NOMO-1 (cell line): ENCODE results near the gene PRR20G.
"Not testable (repeated sequence)": the region's sequence is repeated elsewhere in the genome, so short reads cannot be mapped to it uniquely, and the experiment has no call there.

Source experiments
- DNase-seq, 2 experiments: peaks; one replicate each; lab custom pipeline; 2025; ENCODE audit not compliant: unreplicated experiment in 2 of 2; lab: John Stamatoyannopoulos, UW

Gene PRR20G

GRCh38 chr3:127304121-127304744 is 16.4 kb upstream of the PRR20G start:
- DNase-seq = no peak

- DNase-seq = peak; percentile 40 to 57
Observed at GRCh38 chr3:127299276-127299675, 11.4 kb upstream of the PRR20G start.

DNA sequence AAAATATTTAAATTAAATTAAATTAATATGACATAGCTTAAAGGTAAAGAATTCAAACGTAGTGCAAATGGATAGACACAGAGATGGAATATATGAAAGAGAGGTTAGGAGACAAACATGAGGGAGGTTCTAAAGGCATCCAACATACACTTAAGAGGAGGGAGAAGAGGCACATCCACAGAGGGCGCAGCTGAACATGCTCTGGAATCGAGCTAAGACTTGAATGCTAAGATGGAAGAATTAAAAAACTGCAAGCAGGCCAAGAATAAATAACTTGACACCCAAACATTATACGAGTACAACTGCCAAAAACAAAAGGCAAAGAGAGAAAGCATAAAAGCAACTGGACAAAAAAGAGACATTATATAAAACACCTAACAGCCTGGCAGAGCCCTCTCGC is 9.1 kb upstream of the PRR20G start:
- no peak for DNase-seq

- no peak for DNase-seq
Observed at GRCh38 chr3:127296166-127296565, 8.3 kb upstream of the PRR20G start.

GRCh38 chr3:127293650-127294049 is 5.8 kb upstream of the PRR20G start:
- not testable (repeated sequence) for DNase-seq

GRCh38 chr3:127291611-127292010 is 3.8 kb upstream of the PRR20G start:
- DNase-seq = no peak

DNA sequence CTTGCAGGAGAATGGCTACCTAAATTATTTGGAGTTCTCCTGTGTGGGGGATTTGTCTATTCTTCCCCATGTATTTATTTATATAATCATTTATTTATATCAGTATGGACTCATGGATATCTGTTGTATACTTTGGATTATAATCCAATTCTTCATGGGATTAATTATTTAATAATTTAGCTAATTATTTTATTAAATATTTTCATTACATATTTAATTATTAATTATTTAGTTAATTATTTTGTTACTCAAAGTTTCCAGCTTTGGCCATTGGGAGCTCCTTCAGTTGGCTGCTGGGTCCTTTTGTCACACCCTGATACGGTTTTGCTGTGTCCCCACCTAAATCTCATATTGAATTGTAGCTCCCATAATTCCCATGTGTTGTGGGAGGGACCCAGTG is 3.3 kb upstream of the PRR20G start:
- DNase-seq = no peak

- DNase-seq = peak; percentile 25 to 50
Observed at GRCh38 chr3:127289706-127290575, 2.1 kb upstream of the PRR20G start.

DNA sequence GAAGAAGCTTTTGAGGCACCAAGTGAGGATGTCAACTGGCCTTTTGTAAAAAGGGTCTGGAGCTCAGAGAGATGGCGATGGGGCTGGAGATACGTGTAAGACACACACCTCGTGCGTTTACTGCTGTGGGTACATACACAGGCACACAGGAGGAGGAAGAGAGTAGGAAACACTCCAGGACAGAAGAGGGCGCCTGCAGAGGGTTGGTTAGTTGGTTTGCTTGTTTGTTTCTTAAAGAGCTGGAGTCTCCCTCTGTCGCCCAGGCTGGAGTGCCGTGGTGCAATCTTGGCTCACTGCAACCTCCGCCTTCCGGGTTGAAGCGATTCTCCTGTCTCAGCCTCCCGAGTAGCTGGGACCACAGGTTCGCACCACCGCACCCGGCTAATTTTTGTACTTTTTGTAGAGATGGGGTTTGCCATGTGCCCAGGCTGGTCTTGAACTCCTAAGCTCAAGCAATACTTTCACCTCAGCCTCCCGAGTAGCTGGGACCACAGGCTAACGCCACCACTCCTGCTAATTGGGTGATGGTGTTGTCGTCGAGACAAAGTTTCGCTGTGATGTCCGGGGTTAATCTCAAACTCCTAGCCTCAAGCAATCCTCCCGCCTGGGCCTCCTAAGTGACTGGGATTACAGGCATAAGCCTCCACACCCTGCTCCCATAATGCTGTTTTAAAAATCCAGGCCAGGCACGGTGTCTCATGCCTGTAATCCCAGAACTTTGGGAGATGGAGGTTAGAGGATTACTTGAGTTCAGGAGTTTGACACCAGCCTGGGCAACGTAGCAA is 1.3 kb upstream of the PRR20G start:
- DNase-seq = peak in 1 of 2 experiments; percentile 50

DNA sequence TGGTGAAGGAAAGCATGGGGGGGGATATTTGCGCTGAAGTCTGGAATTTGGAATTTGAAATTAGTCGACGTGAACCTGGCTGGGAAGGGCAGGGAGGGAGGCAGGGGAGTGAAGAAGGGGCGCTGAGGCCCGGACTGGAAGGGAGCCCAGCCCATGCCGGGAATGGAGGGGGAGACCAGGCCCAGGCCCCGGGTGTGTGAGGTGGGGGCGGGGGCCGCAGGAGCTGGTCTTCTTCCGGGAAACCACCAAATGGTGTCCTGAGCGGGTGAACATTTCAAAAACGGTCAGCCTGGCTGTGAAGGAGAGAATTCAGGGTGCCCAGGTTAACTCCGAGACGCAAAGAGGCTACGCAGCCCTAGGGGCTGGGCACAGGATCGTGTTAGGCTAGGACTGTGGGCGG is 497 bp upstream of the PRR20G start:
- no peak for DNase-seq

GRCh38 chr3:127286571-127287140 is 1.2 kb downstream of the PRR20G start:
- DNase-seq = no peak

GRCh38 chr3:127284258-127284657 is 3.6 kb downstream of the PRR20G start:
- no peak for DNase-seq

GRCh38 chr3:127277561-127277960 is 10.3 kb downstream of the PRR20G start:
- DNase-seq = no peak

DNA sequence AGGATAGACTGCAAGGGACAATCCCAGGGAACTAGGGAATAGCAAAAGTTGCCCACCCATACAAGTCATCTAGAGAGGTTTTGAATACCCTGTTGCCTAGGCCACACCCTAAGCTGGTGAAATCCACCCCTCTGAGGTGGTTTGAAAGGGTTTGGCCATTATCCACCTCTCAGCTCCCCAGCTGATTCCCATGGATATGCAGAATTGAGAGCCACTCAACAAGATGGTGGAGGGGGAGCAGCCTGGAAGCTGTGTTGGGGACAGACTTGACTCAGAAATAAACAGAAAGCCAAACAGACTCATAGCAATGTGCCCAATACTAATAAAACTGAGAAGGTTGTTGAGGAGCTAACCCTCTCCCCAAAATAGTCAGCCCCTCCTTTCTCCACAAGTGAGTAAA is 10.9 kb downstream of the PRR20G start:
- DNase-seq = no peak

DNA sequence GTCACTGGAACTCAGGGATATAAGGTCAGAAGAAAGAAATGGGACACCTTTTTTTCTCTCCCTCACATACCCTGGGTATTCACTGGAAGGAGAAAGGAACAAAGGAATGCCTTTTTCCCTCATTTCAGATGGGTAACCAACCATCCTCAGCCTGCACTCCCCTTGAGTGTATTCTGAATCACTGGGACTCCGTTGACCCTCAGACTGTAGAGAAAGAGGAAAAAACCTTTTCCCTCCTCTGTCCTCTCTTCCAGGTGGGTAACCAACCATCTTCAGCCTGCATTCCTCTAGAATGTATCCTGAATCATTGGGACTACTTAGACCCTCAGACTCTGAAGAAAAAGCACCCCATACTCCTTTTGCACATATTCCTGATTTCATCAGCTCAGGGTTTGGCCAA is 11.4 kb downstream of the PRR20G start:
- DNase-seq = no peak

GRCh38 chr3:127275287-127275781 is 12.5 kb downstream of the PRR20G start:
- no peak for DNase-seq

DNA sequence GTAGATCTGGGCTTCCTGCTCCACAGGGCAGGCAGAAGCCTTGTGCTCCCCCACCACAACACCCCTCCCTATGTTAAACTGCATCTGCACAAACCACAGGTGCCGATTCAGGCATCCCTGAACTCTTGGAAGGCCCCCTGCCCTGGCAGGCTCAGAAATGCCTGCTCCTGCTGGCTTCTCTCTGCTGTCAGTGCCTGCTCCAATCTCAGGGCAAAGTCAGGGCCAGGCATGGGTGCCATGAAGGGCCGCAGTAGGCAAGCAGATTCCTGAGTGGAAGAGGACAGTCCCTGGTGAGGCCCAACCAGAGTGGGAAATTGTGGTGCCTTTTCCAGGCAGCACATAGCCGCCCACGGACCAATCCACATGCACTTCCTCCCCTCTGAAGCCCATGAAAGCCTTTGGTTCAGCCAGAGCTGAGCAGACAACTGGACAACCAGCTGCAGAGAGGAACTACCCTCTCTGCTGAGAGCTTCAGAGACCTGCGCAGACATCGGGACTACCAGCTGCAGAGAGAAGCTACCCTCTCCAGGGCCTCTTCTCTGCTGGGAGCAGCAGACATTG is 13.6 kb downstream of the PRR20G start:
- no peak for DNase-seq

- no peak for DNase-seq
Observed at GRCh38 chr3:127273206-127273605, 14.6 kb downstream of the PRR20G start.

DNA sequence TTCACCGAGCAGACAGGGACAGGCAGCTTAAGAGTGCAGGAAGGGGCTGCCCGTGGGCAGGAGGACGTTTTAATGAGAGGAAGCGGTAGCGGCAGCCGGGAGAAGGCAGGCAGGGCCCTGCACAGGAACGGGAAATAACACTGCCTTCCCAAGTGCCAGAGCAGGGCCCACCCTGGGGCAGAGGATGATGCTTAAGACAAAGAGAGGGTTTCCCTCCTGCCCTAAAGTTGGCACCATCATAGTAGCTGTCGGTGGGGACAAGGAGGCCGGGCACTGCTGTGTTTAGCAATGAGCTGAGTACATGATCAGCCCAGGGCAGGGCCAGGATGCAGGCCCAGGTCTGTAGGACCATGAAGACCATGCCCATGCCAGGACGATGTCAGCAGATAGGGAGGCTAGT is 21.7 kb downstream of the PRR20G start:
- no peak for DNase-seq

GRCh38 chr3:127265581-127265981 is 22.3 kb downstream of the PRR20G start:
- no peak for DNase-seq
